NCI-H82 treated with DMSO at 0.1 percent for 48 hours (cell line): Measurements from ENCODE around the gene ATCAY.
"Not testable (repeated sequence)": the region's sequence is repeated elsewhere in the genome, so short reads cannot be mapped to it uniquely, and the experiment has no call there.

Source experiments
- DNase-seq: peaks from one replicate; lab custom pipeline; 2025; ENCODE audit not compliant: unreplicated experiment; lab: John Stamatoyannopoulos, UW

The ATCAY gene

GRCh38 chr19:3967983-3968382 lies 87.5 kb downstream of the ATCAY start:
- not testable (repeated sequence) for DNase-seq

- DNase-seq: no peak
Measured at GRCh38 chr19:3968556-3969434, 88.3 kb downstream of the ATCAY start.

GRCh38 chr19:3969435-3970312 lies 89.2 kb downstream of the ATCAY start:
- no peak for DNase-seq

DNA sequence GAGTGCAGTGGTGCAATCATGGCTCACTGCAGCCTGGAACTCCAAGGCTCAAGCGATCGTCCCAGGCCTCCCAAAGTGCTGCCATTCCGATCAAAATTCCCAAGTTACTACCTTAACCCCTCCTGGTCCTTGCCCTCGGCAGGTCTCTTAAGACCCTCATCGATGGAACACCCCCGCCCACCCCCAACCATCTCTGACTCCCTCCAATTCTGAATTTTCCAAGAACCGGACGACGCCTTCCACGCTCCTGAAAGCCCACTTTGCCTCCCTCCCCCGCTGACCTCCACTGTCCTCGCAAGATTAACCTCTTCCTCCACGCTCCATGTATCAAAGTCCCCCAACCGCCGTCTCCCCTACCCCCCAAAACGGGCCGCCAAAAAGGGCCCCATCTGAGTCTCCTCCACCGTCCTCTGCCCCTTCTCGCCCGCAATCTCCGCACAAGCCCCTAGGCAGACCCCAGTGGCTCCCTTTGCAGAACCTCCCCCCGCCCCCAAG lies 89.9 kb downstream of the ATCAY start:
- no peak for DNase-seq

GRCh38 chr19:3970808-3971598 lies 90.5 kb downstream of the ATCAY start, which contains the start of gene DAPK3:
TSS of gene DAPK3 (minus strand) at chr19:3971099. CDS start at chr19:3969735, 1,364 bp downstream.
- peak; percentile 85 for DNase-seq

- DNase-seq: no peak
Measured at GRCh38 chr19:3975144-3975543, 94.7 kb downstream of the ATCAY start.

DNA sequence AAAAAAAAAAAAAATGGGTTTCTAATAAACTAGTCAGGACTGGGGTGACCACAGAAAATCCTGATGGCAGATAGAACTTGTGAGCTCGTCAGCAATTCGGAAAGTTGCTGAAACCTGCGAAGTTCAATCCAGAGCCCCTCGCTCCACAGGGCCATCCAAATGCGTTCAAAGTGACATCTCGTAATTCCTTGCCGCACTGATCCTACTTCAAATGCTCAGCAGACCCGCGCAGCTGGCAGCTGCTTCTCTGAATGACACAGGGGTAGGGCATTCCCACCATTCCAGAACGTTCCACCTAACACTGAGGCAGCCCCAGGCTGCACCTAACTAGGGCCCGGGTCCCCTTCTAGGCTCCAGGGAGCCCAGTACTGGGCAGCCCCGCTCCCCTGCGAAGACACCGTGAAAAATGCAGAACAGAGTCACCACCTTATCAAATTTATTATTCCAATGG lies 95.2 kb downstream of the ATCAY start:
- no peak for DNase-seq

DNA sequence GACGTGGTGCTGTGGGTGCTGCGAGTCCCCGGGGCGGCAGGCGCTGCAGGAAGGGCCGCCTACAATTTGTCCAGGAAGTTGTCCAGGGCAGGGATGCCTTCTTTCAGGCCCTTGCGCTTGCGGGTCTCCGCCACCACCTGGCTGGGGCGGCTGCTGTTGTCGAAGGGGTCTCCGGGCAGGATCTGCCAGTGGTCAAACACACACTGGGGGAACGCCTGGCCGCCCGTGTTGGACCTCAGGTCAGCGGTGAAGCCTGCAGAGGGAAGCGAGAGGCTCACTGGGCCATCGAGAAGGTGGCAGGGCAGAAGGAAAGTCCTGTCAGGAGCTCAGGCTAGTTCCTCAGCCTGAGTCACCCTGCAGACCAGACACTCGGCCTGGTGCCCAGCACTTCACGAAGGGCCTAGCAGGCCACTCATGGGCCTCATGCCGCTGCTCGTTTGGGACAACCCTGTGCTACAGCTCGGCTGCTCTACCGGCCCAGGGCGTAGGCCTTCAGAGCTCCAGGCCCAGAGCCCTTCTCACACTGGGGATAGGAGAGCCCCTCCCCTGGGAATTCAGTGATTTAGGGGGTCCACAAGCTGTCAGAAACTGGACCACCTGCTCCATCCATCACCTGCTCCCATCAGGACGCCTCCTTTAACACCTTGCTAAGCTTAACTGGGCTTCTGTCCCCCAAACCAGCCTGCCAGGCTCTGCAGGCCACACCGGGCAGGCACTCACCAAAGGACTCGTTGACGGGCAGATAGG lies 96.2 kb downstream of the ATCAY start:
- no peak for DNase-seq
